ENCODE data around the gene TBC1D16. TPM values are rescaled to one million over a fixed set of nuclear protein-coding genes. Genes with fewer than 3 reads are reported as not detected.

TBC1D16 gene
- total and polyA plus RNA-seq, 2 experiments from 2014 or later: 24.5 to 38.1 TPM

- H3K9me3 ChIP-seq (ENCODE audit: low read depth): no peaks in the 10 kb centered on the region
- H3K36me3 ChIP-seq (replicated peaks; ENCODE audit: insufficient read depth, low read depth): no peaks in the 10 kb centered on the region
- H2AFZ ChIP-seq: no peak overlapping the region
- H3K4me1 ChIP-seq (ENCODE audit: insufficient read depth): peaks cover 9% of the 10 kb centered on the region
- H3K4me3 ChIP-seq: no peak overlapping the region
- WGBS (ENCODE audit: low lambda C conversion rate, missing lambda C conversion rate): 80% methylated on average over 34 of the region's 37 CpGs
- no peak overlapping the region for H3K4me2 ChIP-seq
- no peak for TF ChIP-seq EZH2phosphoT487 (IDR thresholded peaks at IDR 0.05; ENCODE audit: low read depth, severe bottlenecking, unreplicated experiment)
- no peak for TF ChIP-seq CTCF (IDR thresholded peaks at IDR 0.05; ENCODE audit: poor library complexity)
- no peak for TF ChIP-seq EZH2 (IDR thresholded peaks at IDR 0.05; ENCODE audit: borderline replicate concordance)
- no peaks in the 10 kb centered on the region for H4K20me1 ChIP-seq (ENCODE audit: insufficient read depth, poor library complexity, severe bottlenecking)
- no peaks in the 10 kb centered on the region for H3K27me3 ChIP-seq
- no peak overlapping the region for H3K27ac ChIP-seq
- H3K79me2 ChIP-seq: no peaks in the 10 kb centered on the region
- no peak for DNase-seq (ENCODE audit: low spot score)
- H3K9me2 ChIP-seq (replicated peaks; ENCODE audit: insufficient read depth): no peaks in the 10 kb centered on the region
Measured at GRCh38 chr17:79937391-79938335, 98.0 kb downstream of the TBC1D16 start.

GRCh38 chr17:79936641-79937381 lies 98.9 kb downstream of the TBC1D16 start:
- TF ChIP-seq EZH2phosphoT487 (IDR thresholded peaks at IDR 0.05; ENCODE audit: low read depth, severe bottlenecking, unreplicated experiment) (no peak), CTCF (IDR thresholded peaks at IDR 0.05; ENCODE audit: poor library complexity) (no peak)
- no peak overlapping the region for H3K27ac ChIP-seq
- no peaks in the 10 kb centered on the region for H3K27me3 ChIP-seq
- H3K9me3 ChIP-seq (ENCODE audit: low read depth): no peaks in the 10 kb centered on the region
- WGBS (ENCODE audit: low lambda C conversion rate, missing lambda C conversion rate): 71% methylated on average over 16 of the region's 16 CpGs
- no peak for DNase-seq (ENCODE audit: low spot score)
- no peak overlapping the region for H3K4me3 ChIP-seq
- peaks cover 14% of the 10 kb centered on the region for H3K4me1 ChIP-seq (ENCODE audit: insufficient read depth)
- no peaks in the 10 kb centered on the region for H3K9me2 ChIP-seq (replicated peaks; ENCODE audit: insufficient read depth)
- H2AFZ ChIP-seq: no peak overlapping the region
- H3K36me3 ChIP-seq (replicated peaks; ENCODE audit: insufficient read depth, low read depth): no peaks in the 10 kb centered on the region
- H3K79me2 ChIP-seq: no peaks in the 10 kb centered on the region
- no peaks in the 10 kb centered on the region for H4K20me1 ChIP-seq (ENCODE audit: insufficient read depth, poor library complexity, severe bottlenecking)
- H3K4me2 ChIP-seq: no peak overlapping the region

- Histone ChIP-seq H3K4me2 (no peak overlapping the region), H3K9me2 (replicated peaks; ENCODE audit: insufficient read depth) (no peaks in the 10 kb centered on the region), H2AFZ (no peak overlapping the region), H3K9me3 (ENCODE audit: low read depth) (no peaks in the 10 kb centered on the region), H3K79me2 (no peaks in the 10 kb centered on the region), H4K20me1 (ENCODE audit: insufficient read depth, poor library complexity, severe bottlenecking) (no peaks in the 10 kb centered on the region), H3K27me3 (no peaks in the 10 kb centered on the region), H3K4me3 (no peak overlapping the region), H3K27ac (no peak overlapping the region), H3K36me3 (replicated peaks; ENCODE audit: insufficient read depth, low read depth) (no peaks in the 10 kb centered on the region), H3K4me1 (ENCODE audit: insufficient read depth) (peaks cover 22% of the 10 kb centered on the region)
- TF ChIP-seq CTCF (IDR thresholded peaks at IDR 0.05; ENCODE audit: poor library complexity) (no peak), EZH2 (IDR thresholded peaks at IDR 0.05; ENCODE audit: borderline replicate concordance) (no peak), EZH2phosphoT487 (IDR thresholded peaks at IDR 0.05; ENCODE audit: low read depth, severe bottlenecking, unreplicated experiment) (no peak)
- no peak for DNase-seq (ENCODE audit: low spot score)
- WGBS (ENCODE audit: low lambda C conversion rate, missing lambda C conversion rate): 91% methylated on average over 16 of the region's 16 CpGs
Measured at GRCh38 chr17:79936050-79936449, 99.6 kb downstream of the TBC1D16 start.

Measured in hepatocyte (in vitro differentiated cells).